Mesodermal cell (in vitro differentiated cells): Measurements from ENCODE around the gene RGL2.

ENCODE experiments used
- H3K27ac ChIP-seq: 2 replicates; pipeline ENCODE4 v1.7.0; 2013; ENCODE audit warnings: mild to moderate bottlenecking, low read depth, low read length, moderate library complexity; ENCODE audit not compliant: severe bottlenecking
- H3K36me3 ChIP-seq: 2 replicates; pipeline ENCODE4 v1.7.1; 2013; ENCODE audit warnings: mild to moderate bottlenecking, low read length, moderate library complexity; ENCODE audit not compliant: control insufficient read depth, insufficient read depth
- H3K4me1 ChIP-seq: one replicate; pipeline ENCODE4 v1.7.1; 2013; ENCODE audit warnings: mild to moderate bottlenecking, low read length; ENCODE audit not compliant: insufficient read depth, control insufficient read depth, poor library complexity, severe bottlenecking
- H3K4me3 ChIP-seq: 2 replicates; pipeline ENCODE4 v1.7.0; 2013; ENCODE audit warnings: low read length, control low read depth, mild to moderate bottlenecking; ENCODE audit not compliant: insufficient read depth, poor library complexity, severe bottlenecking; ENCODE audit errors: extremely low read depth
- H3K9me3 ChIP-seq: 2 replicates; pipeline ENCODE4 v1.7.1; 2013; ENCODE audit warnings: mild to moderate bottlenecking, low read length, moderate library complexity; ENCODE audit not compliant: control insufficient read depth
- WGBS, 2 experiments: methylation state at CpG; one replicate each; pipeline ENCODE4 v1.1.5; 2013; ENCODE audit warnings: missing lambda C conversion rate in 2 of 2; ENCODE audit not compliant: insufficient coverage in 2 of 2; 5-methylcytosine and 5-hydroxymethylcytosine counted together

RGL2 gene

DNA sequence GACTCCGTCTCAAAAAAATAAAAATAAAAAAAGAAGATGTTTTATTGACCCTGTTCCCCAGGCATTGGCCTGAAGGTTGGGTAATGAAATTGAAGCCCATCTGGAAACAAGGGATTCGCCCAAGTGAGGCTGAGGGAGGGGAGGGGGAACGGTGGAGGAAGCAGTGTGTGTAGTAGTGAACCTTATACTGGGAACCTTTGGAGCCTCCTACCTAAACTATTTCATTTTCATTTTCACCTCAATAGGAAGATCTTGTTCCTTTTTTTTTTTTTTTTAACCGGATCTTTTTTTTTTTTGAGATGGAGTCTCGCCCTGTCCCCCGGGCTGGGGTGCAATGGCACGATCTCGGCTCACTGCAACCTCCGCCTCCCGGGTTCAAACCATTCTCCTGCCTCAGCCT lies 32.0 kb upstream of the RGL2 start:
- Histone ChIP-seq H3K4me3 (no peak overlapping the region), H3K4me1 (no peaks in the 10 kb centered on the region), H3K27ac (no peak overlapping the region), H3K9me3 (no peaks in the 10 kb centered on the region), H3K36me3 (no peaks in the 10 kb centered on the region)
- WGBS, 2 experiments: 90 to 98% methylated on average over 6 to 7 of the region's 10 CpGs

DNA sequence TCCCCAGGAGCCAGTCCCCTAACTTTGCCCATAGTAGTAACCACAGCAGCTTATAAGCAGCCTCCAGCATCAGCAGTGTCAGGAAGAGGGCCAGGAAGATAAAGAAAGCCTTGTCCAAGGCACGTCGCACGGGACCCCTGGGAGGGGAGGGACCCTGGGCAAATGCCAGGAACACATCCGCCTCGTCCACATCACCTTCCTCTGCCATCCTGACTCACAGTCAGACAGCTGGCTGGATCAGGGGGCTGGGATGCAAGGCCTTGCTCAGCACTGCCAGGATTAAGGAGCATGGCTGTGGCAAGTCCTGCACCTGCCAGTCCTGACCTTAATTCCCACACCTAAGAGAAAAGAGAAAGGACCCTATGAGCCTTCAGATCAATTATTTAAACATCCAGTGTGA lies 30.3 kb upstream of the RGL2 start:
- Histone ChIP-seq H3K36me3 (no peaks in the 10 kb centered on the region), H3K4me1 (no peaks in the 10 kb centered on the region), H3K27ac (no peak overlapping the region), H3K9me3 (no peaks in the 10 kb centered on the region), H3K4me3 (no peak overlapping the region)
- 82 to 93% methylated on average over 3 to 5 of the region's 5 CpGs for WGBS, 2 experiments

DNA sequence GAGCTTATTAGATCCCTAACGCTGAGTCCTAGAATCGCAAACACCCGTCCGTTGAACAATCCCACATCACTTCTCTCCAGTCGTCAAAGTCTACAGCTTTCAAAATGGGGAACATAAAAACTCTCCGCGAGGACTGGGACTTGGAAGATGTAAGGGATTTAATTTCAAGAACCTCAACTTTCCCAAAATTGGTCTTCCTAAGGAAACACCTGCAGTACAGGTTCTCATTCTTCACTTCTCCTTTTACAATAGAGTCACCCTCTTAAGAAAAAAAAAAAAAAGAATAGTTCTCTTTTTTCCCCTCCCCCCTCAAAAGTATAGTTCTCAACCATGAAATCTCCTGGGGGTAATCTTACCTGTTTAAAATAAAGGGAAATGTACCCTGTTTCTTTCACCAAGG lies 25.4 kb upstream of the RGL2 start:
- Histone ChIP-seq H3K27ac (no peak overlapping the region), H3K4me1 (peaks cover 19% of the 10 kb centered on the region), H3K36me3 (peaks cover 24% of the 10 kb centered on the region), H3K4me3 (no peak overlapping the region), H3K9me3 (no peaks in the 10 kb centered on the region)
- WGBS, 2 experiments: 20% methylated on average over 1 of the region's 7 CpGs; no CpG with 5 or more reads in 1 of the 2 experiments

GRCh38 chr6:33323623-33323948 lies 24.8 kb upstream of the RGL2 start:
- Histone ChIP-seq H3K27ac (no peak overlapping the region), H3K4me1 (peaks cover 24% of the 10 kb centered on the region), H3K36me3 (peaks cover 29% of the 10 kb centered on the region), H3K9me3 (no peaks in the 10 kb centered on the region), H3K4me3 (peak overlapping the region; percentile 86)
- WGBS, 2 experiments: 3 to 10% methylated on average over 8 to 10 of the region's 12 CpGs

DNA sequence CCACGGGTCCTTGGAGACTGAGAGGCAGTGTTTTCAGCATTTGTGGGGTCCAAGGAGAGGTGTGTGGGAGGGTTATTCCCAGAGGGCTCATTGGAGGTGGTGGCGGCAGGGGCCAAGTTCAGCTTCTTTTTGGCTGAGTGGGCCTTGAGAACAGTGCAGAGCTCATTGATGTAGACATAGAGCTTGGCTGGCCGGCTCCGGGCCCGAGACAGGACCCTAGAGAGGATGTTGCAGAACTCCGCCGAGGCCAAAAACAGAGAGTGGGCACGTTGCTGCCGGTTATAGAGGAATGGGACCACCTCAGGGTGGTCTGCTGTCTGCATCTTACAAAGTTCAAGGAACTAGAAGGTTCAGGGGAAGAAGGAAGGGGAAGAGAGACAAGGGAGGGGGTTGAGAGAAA lies 22.5 kb upstream of the RGL2 start:
- H3K27ac ChIP-seq: no peak overlapping the region
- 85 to 88% methylated on average over 7 to 9 of the region's 9 CpGs for WGBS, 2 experiments
- peaks cover 28% of the 10 kb centered on the region for H3K4me1 ChIP-seq
- H3K9me3 ChIP-seq: no peaks in the 10 kb centered on the region
- peak overlapping the region; percentile 86 for H3K4me3 ChIP-seq
- peaks cover 31% of the 10 kb centered on the region for H3K36me3 ChIP-seq

GRCh38 chr6:33320315-33321181 lies 21.8 kb upstream of the RGL2 start:
- Histone ChIP-seq H3K27ac (peak overlapping the region; percentile 31), H3K4me3 (no peak overlapping the region), H3K4me1 (peaks cover 28% of the 10 kb centered on the region), H3K36me3 (peaks cover 38% of the 10 kb centered on the region), H3K9me3 (no peaks in the 10 kb centered on the region)
- WGBS, 2 experiments: 90% methylated on average over 30 to 32 of the region's 32 CpGs

DNA sequence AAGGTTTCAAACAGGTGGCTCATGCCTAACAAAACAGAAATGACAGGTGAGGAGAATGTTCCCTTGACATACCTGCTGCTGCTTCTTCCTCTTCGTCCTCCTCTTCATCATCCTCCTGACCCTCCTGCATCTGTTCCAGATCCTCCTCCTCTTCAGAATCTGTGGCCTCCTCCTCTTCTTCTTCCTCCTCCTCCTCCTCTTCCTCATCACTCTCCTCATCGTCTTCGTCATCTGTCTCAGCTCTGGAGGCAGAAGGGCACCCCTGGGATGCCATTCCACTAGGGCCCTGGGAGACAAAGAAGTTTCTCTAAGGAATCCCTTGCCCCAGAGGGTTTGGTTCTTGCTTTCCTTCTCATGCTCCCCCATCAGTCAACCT lies 21.2 kb upstream of the RGL2 start:
- H3K36me3 ChIP-seq: peaks cover 43% of the 10 kb centered on the region
- peak overlapping the region; percentile 20 for H3K27ac ChIP-seq
- H3K4me3 ChIP-seq: no peak overlapping the region

DNA sequence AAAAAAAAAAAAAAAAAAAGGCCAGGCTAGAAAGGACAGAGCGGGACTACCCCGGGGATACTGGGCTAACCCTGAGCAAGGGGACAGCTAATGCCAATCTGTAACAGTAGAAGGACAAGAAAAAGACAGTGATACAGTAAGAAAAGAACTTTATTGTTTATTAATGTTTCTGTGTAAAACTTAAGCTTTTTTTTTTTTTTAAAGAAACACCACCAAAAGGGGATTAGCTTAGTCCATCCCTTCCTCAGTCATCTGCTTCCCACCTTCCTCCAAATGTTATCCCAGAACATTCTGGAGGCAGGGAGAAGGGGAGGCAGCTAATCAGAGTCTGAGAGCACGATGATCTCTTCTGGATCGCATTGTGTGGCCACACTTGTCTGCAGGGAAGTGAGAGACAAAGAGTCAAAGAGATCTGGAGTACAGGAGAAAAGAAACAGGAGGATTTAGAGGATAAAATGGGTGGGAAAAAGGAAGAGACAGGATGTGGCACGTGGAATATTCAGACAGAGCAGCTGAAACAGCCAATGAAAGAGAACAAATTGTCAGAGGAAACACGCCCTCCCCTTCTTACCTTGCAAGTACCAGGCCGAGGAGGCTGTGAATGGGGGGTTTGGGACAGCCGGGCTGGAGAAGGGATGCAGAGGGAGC lies 19.8 kb upstream of the RGL2 start:
- 56 to 79% methylated on average over 4 to 5 of the region's 8 CpGs for WGBS, 2 experiments
- no peaks in the 10 kb centered on the region for H3K9me3 ChIP-seq
- peaks cover 36% of the 10 kb centered on the region for H3K4me1 ChIP-seq
- peaks cover 43% of the 10 kb centered on the region for H3K36me3 ChIP-seq
- H3K4me3 ChIP-seq: peak overlapping the region; percentile 58
- peak overlapping the region; percentile 88 for H3K27ac ChIP-seq

More for the DNA sequence above, 21.2 kb upstream of the RGL2 start:
- peaks cover 30% of the 10 kb centered on the region for H3K4me1 ChIP-seq
- H3K9me3 ChIP-seq: no peaks in the 10 kb centered on the region
- 93 to 95% methylated on average over 3 of the region's 3 CpGs for WGBS, 2 experiments

DNA sequence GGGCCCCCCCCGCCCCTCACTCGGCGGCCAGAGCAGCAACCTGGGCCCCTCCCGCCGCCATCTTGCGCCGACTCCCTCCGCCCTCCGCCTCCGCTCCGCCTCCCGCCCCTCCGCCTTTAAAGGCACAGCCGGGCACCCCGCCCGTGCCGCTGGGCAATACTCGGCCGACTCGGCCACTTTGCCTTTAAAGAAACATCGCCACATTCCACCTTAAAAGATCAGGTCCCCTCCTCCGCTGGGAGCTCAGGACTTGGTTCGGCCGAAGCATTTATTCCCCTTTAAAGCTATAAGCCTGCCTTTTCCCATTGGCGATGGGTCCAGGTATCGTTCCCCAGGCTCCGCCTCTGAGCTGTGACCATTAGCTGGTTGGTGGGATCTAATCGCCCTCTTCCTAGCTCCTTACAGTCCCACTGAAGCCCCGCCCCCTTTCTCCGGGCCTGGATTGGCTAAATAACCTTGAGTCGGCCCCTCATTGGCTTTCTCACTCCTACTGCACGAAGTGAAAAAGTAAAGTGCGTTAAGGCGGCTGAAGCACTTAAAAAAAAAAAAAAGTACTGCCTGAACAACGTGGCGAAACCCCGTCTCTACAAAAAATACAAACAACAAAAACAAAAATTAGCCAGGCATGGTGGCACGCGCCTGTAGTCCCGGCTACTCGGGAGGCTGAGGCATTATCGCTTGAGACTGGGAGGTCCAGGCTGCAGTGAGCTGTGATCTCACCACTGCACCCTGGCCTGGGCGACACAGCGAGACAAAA lies 19.1 kb upstream of the RGL2 start, which contains the start of gene ZBTB22:
TSS of gene ZBTB22 (minus strand) at position 76 of the 757 bp plus-strand sequence. CDS start 828 bp downstream, outside the sequence.
- peaks cover 43% of the 10 kb centered on the region for H3K36me3 ChIP-seq
- H3K27ac ChIP-seq: peak within 1 kb of the TSS; percentile 88
- WGBS, 2 experiments: 0 to 2% methylated on average over 28 to 32 of the region's 44 CpGs
- peaks cover 36% of the 10 kb centered on the region for H3K4me1 ChIP-seq
- H3K9me3 ChIP-seq: no peaks in the 10 kb centered on the region
- H3K4me3 ChIP-seq: peak within 1 kb of the TSS; percentile 58

DNA sequence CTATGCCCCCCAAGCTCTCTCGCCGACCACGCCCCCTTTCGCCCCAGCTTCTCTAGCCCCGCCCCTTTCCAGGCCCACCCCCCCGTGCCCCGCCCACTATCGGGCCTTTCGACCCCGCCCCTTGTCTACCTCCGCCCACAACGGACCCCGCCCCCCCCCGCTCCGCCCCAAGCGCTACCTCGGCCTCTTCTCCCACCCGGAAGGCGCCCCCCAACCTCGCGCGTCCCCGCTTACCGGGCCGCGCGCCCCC lies 18.6 kb upstream of the RGL2 start:
- WGBS, 2 experiments: no CpG with 5 or more reads among the region's 27 CpGs
- H3K27ac ChIP-seq: peak overlapping the region; percentile 88

More for the DNA sequence above, 18.6 kb upstream of the RGL2 start:
- no peaks in the 10 kb centered on the region for H3K9me3 ChIP-seq
- H3K36me3 ChIP-seq: peaks cover 43% of the 10 kb centered on the region
- H3K4me3 ChIP-seq: peak overlapping the region; percentile 58
- H3K4me1 ChIP-seq: peaks cover 36% of the 10 kb centered on the region
